Measurements from ENCODE around the gene PTPN5.

PTPN5 gene

GRCh38 chr11:18780896-18781295 is 10.7 kb downstream of the PTPN5 start:
- no peak for TF ChIP-seq ZFX (IDR thresholded peaks at IDR 0.05; ENCODE audit: borderline replicate concordance)
- TF ChIP-seq, protein P1, sequence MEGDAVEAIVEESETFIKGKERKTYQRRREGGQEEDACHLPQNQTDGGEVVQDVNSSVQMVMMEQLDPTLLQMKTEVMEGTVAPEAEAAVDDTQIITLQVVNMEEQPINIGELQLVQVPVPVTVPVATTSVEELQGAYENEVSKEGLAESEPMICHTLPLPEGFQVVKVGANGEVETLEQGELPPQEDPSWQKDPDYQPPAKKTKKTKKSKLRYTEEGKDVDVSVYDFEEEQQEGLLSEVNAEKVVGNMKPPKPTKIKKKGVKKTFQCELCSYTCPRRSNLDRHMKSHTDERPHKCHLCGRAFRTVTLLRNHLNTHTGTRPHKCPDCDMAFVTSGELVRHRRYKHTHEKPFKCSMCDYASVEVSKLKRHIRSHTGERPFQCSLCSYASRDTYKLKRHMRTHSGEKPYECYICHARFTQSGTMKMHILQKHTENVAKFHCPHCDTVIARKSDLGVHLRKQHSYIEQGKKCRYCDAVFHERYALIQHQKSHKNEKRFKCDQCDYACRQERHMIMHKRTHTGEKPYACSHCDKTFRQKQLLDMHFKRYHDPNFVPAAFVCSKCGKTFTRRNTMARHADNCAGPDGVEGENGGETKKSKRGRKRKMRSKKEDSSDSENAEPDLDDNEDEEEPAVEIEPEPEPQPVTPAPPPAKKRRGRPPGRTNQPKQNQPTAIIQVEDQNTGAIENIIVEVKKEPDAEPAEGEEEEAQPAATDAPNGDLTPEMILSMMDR (IDR thresholded peaks at IDR 0.05), result no peak
- H3K27ac ChIP-seq, result no peak overlapping the region

GRCh38 chr11:18780329-18780728 is 11.3 kb downstream of the PTPN5 start:
- no peak for TF ChIP-seq ZFX (IDR thresholded peaks at IDR 0.05; ENCODE audit: borderline replicate concordance)
- TF ChIP-seq, protein P1 (IDR thresholded peaks at IDR 0.05), result no peak

DNA sequence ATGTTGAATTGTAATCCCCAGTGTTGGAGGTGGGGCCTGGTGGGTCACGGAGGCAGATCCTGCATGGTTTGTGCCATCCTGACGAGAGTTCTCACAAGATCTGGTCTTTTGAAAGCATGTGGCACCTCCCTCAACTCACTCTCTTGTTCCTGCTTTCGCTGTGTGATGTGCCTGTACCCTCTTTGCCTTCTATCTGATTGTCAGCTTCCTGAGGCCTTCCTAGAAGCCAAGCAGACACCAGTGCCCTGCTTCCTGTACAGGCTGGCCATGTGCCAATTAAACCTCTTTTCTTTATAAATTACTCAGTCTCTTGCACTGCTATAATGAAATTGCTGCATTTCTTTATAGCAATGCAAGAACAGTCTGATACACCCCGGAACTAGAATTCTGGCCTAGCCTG is 13.1 kb downstream of the PTPN5 start:
- H3K27ac ChIP-seq, result no peak overlapping the region
- TF ChIP-seq ZFX (IDR thresholded peaks at IDR 0.05; ENCODE audit: borderline replicate concordance), result no peak
- TF ChIP-seq, protein P1 (IDR thresholded peaks at IDR 0.05), result no peak

More at GRCh38 chr11:18780329-18780728, 11.3 kb downstream of the PTPN5 start:
- H3K27ac ChIP-seq, result no peak overlapping the region

GRCh38 chr11:18776324-18776723 is 15.3 kb downstream of the PTPN5 start:
- H3K27ac ChIP-seq, result no peak overlapping the region
- TF ChIP-seq, protein P1 (IDR thresholded peaks at IDR 0.05), result no peak
- TF ChIP-seq ZFX (IDR thresholded peaks at IDR 0.05; ENCODE audit: borderline replicate concordance), result no peak

DNA sequence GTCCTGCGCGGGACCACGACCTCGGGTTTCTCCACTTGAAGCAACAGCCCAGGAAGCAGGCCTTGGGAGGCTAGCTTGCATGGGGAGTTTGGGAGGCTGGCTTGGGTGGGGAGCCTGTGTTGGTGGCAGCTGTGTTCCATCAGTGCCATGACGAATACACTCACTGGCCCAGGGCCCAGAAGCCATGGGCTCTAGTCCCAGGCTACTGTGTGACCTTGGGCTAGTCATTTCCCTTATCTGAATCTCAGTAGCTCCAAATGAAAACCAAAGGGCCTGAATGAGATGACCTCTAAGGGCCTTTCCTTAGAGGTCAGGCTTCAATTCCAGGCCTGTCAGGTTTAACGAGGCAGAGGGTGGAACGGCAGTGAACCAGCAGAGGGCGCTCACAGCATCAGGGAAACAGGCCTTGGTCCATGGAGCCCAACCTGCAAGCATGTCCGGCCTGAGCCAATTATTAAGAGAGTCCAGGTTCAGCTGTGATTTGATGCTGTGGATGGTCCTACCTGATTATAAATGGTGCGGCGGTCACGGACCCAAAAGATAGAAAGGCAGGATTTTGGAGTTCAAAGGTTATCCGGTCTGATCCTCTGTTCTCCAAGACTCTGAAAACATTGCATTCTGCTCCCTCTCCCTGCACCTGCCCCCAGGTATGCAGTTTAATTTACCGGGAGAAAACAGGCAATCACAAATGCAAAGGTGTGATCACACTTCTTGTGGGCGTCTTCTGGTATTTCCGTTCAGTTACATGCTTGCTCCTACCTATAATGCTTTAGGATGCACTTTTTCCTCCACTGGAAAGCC is 15.9 kb downstream of the PTPN5 start:
- no peak overlapping the region for H3K27ac ChIP-seq
- TF ChIP-seq, protein P1 (IDR thresholded peaks at IDR 0.05), result peak; percentile 94
- no peak for TF ChIP-seq ZFX (IDR thresholded peaks at IDR 0.05; ENCODE audit: borderline replicate concordance)

DNA sequence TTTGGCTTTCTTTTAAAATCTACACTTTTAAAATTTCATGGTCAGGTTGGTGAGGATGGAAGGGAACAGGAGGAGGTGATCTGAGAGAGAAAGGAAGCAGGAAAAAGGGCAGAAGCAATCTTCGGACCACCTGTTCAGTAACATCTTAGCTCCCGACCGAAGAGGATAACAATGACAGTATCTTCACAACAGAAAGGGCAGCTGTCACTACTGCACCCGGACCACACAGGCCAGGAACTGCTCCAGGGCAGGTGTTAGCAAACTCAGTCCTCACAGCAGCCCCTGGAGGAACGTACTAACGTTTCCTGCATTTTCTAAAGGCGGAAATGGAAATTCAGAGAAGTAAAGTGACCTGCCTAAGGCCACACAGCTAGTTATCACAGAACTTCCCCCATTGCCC is 16.8 kb downstream of the PTPN5 start:
- no peak overlapping the region for H3K27ac ChIP-seq
- TF ChIP-seq ZFX (IDR thresholded peaks at IDR 0.05; ENCODE audit: borderline replicate concordance), result no peak
- TF ChIP-seq, protein P1 (IDR thresholded peaks at IDR 0.05), result no peak

DNA sequence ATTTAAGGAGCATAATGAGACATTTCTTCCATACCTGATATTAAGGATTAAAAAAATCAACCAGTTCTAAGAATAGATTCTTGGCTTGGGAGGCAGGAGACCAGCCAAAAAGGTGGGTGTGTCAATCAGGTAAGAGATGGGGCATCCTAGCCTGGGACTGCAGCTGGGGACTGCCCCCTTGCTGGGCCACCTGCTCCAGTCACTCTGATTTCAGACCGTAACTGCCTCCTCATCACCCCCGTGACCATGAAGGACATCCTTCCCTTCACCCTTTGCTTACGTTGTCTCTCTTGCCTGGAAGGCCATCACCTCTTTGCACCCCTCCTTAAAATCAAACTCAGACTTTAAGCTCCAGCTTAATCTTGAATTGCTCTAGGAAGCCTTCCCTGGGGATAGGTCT is 17.9 kb downstream of the PTPN5 start:
- no peak for TF ChIP-seq ZFX (IDR thresholded peaks at IDR 0.05; ENCODE audit: borderline replicate concordance)
- TF ChIP-seq, protein P1 (IDR thresholded peaks at IDR 0.05), result no peak
- no peak overlapping the region for H3K27ac ChIP-seq
